Smooth muscle cell (in vitro differentiated cells): ENCODE results near the gene PITPNM3. TPM values are rescaled to one million over a fixed set of nuclear protein-coding genes. Genes with fewer than 3 reads are reported as not detected.

ENCODE experiments used
- DNase-seq: peaks from one replicate; lab custom pipeline; 2025; ENCODE audit not compliant: unreplicated experiment; lab: John Stamatoyannopoulos, UW
- H2AFZ ChIP-seq: fragments of 200-600 bp; sonication (generic); 2 replicates; pipeline ENCODE4 v1.6.0; 2016; ENCODE audit warnings: antibody characterized with exemption, low read depth, mild to moderate bottlenecking
- H3F3A ChIP-seq: fragments of 200-600 bp; sonication (generic); 2 replicates; pipeline ENCODE4 v1.6.0; 2017; ENCODE audit warnings: antibody characterized with exemption, low read depth
- H3K27ac ChIP-seq: fragments of 200-600 bp; sonication (generic); 2 replicates; pipeline ENCODE4 v1.5.1; 2016; ENCODE audit warnings: low read depth, mild to moderate bottlenecking
- H3K27me3 ChIP-seq: fragments of 200-600 bp; sonication (generic); 2 replicates; pipeline ENCODE4 v1.6.1; 2016; ENCODE audit warnings: low read depth, mild to moderate bottlenecking
- H3K36me3 ChIP-seq: fragments of 200-600 bp; sonication (generic); 2 replicates; pipeline ENCODE4 v1.5.1; 2016; ENCODE audit warnings: low read depth
- H3K4me1 ChIP-seq: fragments of 200-600 bp; sonication (generic); 2 replicates; pipeline ENCODE4 v1.5.1; 2016; ENCODE audit warnings: low read depth
- H3K4me2 ChIP-seq: fragments of 200-600 bp; sonication (generic); 2 replicates; pipeline ENCODE4 v1.6.0; 2016; ENCODE audit warnings: mild to moderate bottlenecking
- H3K4me3 ChIP-seq: fragments of 200-600 bp; sonication (generic); 2 replicates; pipeline ENCODE4 v1.5.1; 2016; ENCODE audit warnings: mild to moderate bottlenecking
- H3K79me2 ChIP-seq: fragments of 200-600 bp; sonication (generic); 2 replicates; pipeline ENCODE4 v1.6.0; 2016; ENCODE audit warnings: low read depth, mild to moderate bottlenecking
- H3K9ac ChIP-seq: fragments of 200-600 bp; sonication (generic); 2 replicates; pipeline ENCODE4 v1.6.0; 2016; ENCODE audit warnings: low read depth
- H3K9me3 ChIP-seq: fragments of 200-600 bp; sonication (generic); replicated peaks from 2 replicates; pipeline ENCODE4 v1.5.1; 2016; ENCODE audit warnings: low read depth
- H4K20me1 ChIP-seq: fragments of 200-600 bp; sonication (generic); 2 replicates; pipeline ENCODE4 v1.6.0; 2016; ENCODE audit warnings: low read depth
- WGBS: methylation state at CpG from one replicate; pipeline ENCODE4 v1.1.7; 2016; ENCODE audit warnings: low lambda C conversion rate; 5-methylcytosine and 5-hydroxymethylcytosine counted together
- polyA plus RNA-seq: library from polyadenylated mRNA; unstranded; fragments of >200 nt; fragmentation: Nextera tagmentation; extraction: Ambion mirVana; gene quantifications from 2 replicates; pipeline ENCODE4 v1.2.1, GENCODE V29; 2016
- total RNA-seq: library from RNA; depleted of rRNA; stranded (reverse); fragments of >200 nt; gene quantifications from 2 replicates; pipeline ENCODE4 v1.2.3, GENCODE V29; 2014
- TF ChIP-seq, protein P1 (sequence below): fragments of 200-600 bp; sonication (generic); IDR thresholded peaks from 2 replicates; pipeline ENCODE4 v1.5.1; 2017; ENCODE audit warnings: borderline replicate concordance, mild to moderate bottlenecking, antibody characterized with exemption; ENCODE audit not compliant: insufficient read depth, poor library complexity, severe bottlenecking

Gene PITPNM3
- total and polyA plus RNA-seq, 2 experiments from 2014 or later: 2.4 to 2.6 TPM

GRCh38 chr17:6525731-6526130 is 30.6 kb downstream of the PITPNM3 start:
- WGBS: 81% methylated on average over 2 of the region's 2 CpGs
- no peak overlapping the region for H3K4me2 ChIP-seq
- TF ChIP-seq, protein P1, sequence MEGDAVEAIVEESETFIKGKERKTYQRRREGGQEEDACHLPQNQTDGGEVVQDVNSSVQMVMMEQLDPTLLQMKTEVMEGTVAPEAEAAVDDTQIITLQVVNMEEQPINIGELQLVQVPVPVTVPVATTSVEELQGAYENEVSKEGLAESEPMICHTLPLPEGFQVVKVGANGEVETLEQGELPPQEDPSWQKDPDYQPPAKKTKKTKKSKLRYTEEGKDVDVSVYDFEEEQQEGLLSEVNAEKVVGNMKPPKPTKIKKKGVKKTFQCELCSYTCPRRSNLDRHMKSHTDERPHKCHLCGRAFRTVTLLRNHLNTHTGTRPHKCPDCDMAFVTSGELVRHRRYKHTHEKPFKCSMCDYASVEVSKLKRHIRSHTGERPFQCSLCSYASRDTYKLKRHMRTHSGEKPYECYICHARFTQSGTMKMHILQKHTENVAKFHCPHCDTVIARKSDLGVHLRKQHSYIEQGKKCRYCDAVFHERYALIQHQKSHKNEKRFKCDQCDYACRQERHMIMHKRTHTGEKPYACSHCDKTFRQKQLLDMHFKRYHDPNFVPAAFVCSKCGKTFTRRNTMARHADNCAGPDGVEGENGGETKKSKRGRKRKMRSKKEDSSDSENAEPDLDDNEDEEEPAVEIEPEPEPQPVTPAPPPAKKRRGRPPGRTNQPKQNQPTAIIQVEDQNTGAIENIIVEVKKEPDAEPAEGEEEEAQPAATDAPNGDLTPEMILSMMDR: no peak
- H4K20me1 ChIP-seq: no peaks in the 10 kb centered on the region
- H3K27me3 ChIP-seq: no peaks in the 10 kb centered on the region
- no peak overlapping the region for H3K9ac ChIP-seq
- no peaks in the 10 kb centered on the region for H3K79me2 ChIP-seq
- H3K9me3 ChIP-seq: no peaks in the 10 kb centered on the region
- no peaks in the 10 kb centered on the region for H3K36me3 ChIP-seq
- H3F3A ChIP-seq: no peaks in the 10 kb centered on the region
- no peak for DNase-seq
- no peak overlapping the region for H2AFZ ChIP-seq
- H3K4me1 ChIP-seq: no peaks in the 10 kb centered on the region
- no peak overlapping the region for H3K4me3 ChIP-seq
- no peak overlapping the region for H3K27ac ChIP-seq

- WGBS: 90% methylated on average over 4 of the region's 4 CpGs
- H4K20me1 ChIP-seq: no peaks in the 10 kb centered on the region
Observed at GRCh38 chr17:6525141-6525540, 31.2 kb downstream of the PITPNM3 start.

GRCh38 chr17:6524520-6524919 is 31.8 kb downstream of the PITPNM3 start:
- Histone ChIP-seq H3K9me3 (no peaks in the 10 kb centered on the region), H3K9ac (no peak overlapping the region), H4K20me1 (no peaks in the 10 kb centered on the region), H2AFZ (no peak overlapping the region), H3F3A (no peaks in the 10 kb centered on the region), H3K4me2 (no peak overlapping the region), H3K4me1 (no peaks in the 10 kb centered on the region), H3K79me2 (no peaks in the 10 kb centered on the region), H3K4me3 (no peak overlapping the region), H3K27ac (no peak overlapping the region), H3K36me3 (no peaks in the 10 kb centered on the region), H3K27me3 (no peaks in the 10 kb centered on the region)
- WGBS: 88% methylated on average over 4 of the region's 4 CpGs
- TF ChIP-seq, protein P1: no peak
- no peak for DNase-seq

More at GRCh38 chr17:6525141-6525540, 31.2 kb downstream of the PITPNM3 start:
- no peak overlapping the region for H3K4me2 ChIP-seq
- H3K27me3 ChIP-seq: no peaks in the 10 kb centered on the region
- TF ChIP-seq, protein P1: no peak
- H3K9ac ChIP-seq: no peak overlapping the region
- H3K9me3 ChIP-seq: no peaks in the 10 kb centered on the region
- H3K4me1 ChIP-seq: no peaks in the 10 kb centered on the region
- no peak overlapping the region for H2AFZ ChIP-seq
- DNase-seq: no peak
- no peak overlapping the region for H3K4me3 ChIP-seq
- no peaks in the 10 kb centered on the region for H3F3A ChIP-seq
- no peaks in the 10 kb centered on the region for H3K36me3 ChIP-seq
- no peaks in the 10 kb centered on the region for H3K79me2 ChIP-seq
- H3K27ac ChIP-seq: no peak overlapping the region

- WGBS: 93% methylated on average over 8 of the region's 8 CpGs
- TF ChIP-seq, protein P1: no peak
- no peaks in the 10 kb centered on the region for H3K9me3 ChIP-seq
- no peak for DNase-seq
- no peaks in the 10 kb centered on the region for H3K4me1 ChIP-seq
- H4K20me1 ChIP-seq: no peaks in the 10 kb centered on the region
- no peaks in the 10 kb centered on the region for H3K27me3 ChIP-seq
- no peak overlapping the region for H3K27ac ChIP-seq
- H3F3A ChIP-seq: no peaks in the 10 kb centered on the region
- H3K79me2 ChIP-seq: no peaks in the 10 kb centered on the region
- no peak overlapping the region for H3K4me2 ChIP-seq
- H3K9ac ChIP-seq: no peak overlapping the region
- no peak overlapping the region for H2AFZ ChIP-seq
- H3K36me3 ChIP-seq: no peaks in the 10 kb centered on the region
- no peak overlapping the region for H3K4me3 ChIP-seq
Observed at GRCh38 chr17:6523809-6524355, 32.5 kb downstream of the PITPNM3 start.
